Measurements from ENCODE around the gene PYGB. TPM values are rescaled to one million over a fixed set of nuclear protein-coding genes. Genes with fewer than 3 reads are reported as not detected.

Gene PYGB
- total RNA-seq, 1 donor from 2014 or later: 46.6 TPM

DNA sequence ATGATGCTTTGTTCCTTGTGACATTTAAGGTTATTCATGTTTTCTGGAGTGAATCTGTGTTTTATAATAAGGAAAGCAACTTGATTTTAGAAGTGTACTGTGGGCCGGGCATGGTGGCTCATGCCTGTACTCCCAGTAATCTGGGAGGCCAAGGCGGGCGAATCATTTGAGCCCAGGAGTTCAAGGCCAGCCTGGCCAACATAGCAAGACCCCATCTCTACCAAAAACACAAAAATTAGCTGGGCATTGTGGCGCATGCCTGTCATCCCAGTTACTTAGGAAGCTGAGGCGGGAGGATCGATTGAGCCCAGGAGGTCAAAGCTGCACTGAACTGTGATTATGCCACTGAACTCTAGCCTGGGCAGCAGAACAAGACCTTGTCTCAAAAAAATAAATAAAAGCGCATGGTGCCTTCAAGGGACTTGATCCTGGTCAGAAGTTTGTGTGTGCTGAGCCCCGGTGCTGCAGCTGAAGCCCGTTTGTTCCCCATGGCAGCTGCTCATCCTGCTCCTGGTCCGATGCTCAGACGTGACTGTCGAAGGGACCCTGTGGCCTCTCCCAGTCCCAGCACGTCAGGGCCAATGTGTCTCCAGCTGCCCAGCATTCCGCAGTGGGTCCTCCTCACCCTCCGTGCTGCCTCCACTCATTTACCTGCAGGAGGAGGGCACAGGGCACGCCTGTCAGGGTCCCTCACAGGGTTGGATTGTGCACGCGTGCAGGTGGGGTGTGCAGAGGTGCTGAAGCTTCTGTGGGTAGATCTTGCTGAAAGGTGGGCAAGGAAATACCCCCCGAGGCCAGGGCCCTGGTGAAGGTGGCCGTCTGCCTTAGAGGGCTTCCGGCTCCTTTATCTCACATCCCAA is 34.1 kb upstream of the PYGB start:
- H3K36me3 Mint-ChIP-seq: peaks cover 20% of the 10 kb centered on the region
- H3K4me3 Mint-ChIP-seq: no peak overlapping the region
- TF ChIP-seq CTCF (IDR thresholded peaks at IDR 0.05; ENCODE audit: unreplicated experiment): no peak
- no peaks in the 10 kb centered on the region for H3K9me3 Mint-ChIP-seq
- no peaks in the 10 kb centered on the region for H3K4me1 Mint-ChIP-seq
- no peaks in the 10 kb centered on the region for H3K27me3 Mint-ChIP-seq (ENCODE audit: low read depth)
- no peak overlapping the region for H3K27ac Mint-ChIP-seq
- no peak for DNase-seq (ENCODE audit: low spot score in 2 of 2, unreplicated experiment in 2 of 2)

- Mint-ChIP-seq H3K4me1 (no peaks in the 10 kb centered on the region), H3K4me3 (no peak overlapping the region), H3K9me3 (no peaks in the 10 kb centered on the region), H3K27ac (no peak overlapping the region), H3K36me3 (peaks cover 22% of the 10 kb centered on the region), H3K27me3 (ENCODE audit: low read depth) (no peaks in the 10 kb centered on the region)
- DNase-seq (ENCODE audit: low spot score in 2 of 2, unreplicated experiment in 2 of 2): no peak
- no peak for TF ChIP-seq CTCF (IDR thresholded peaks at IDR 0.05; ENCODE audit: unreplicated experiment)
Measured at GRCh38 chr20:25214426-25214790, 33.5 kb upstream of the PYGB start.

- Mint-ChIP-seq H3K36me3 (peaks cover 18% of the 10 kb centered on the region), H3K4me1 (no peaks in the 10 kb centered on the region), H3K27me3 (ENCODE audit: low read depth) (no peaks in the 10 kb centered on the region), H3K27ac (no peak overlapping the region), H3K4me3 (no peak overlapping the region), H3K9me3 (no peaks in the 10 kb centered on the region)
- no peak for TF ChIP-seq CTCF (IDR thresholded peaks at IDR 0.05; ENCODE audit: unreplicated experiment)
- no peak for DNase-seq (ENCODE audit: low spot score in 2 of 2, unreplicated experiment in 2 of 2)
Measured at GRCh38 chr20:25214819-25215218, 33.1 kb upstream of the PYGB start.

GRCh38 chr20:25215521-25215920 is 32.4 kb upstream of the PYGB start:
- Mint-ChIP-seq H3K27me3 (ENCODE audit: low read depth) (no peaks in the 10 kb centered on the region), H3K9me3 (no peaks in the 10 kb centered on the region), H3K4me3 (no peak overlapping the region), H3K36me3 (peaks cover 17% of the 10 kb centered on the region), H3K4me1 (no peaks in the 10 kb centered on the region), H3K27ac (no peak overlapping the region)
- no peak for TF ChIP-seq CTCF (IDR thresholded peaks at IDR 0.05; ENCODE audit: unreplicated experiment)
- DNase-seq (ENCODE audit: low spot score in 2 of 2, unreplicated experiment in 2 of 2): no peak

DNA sequence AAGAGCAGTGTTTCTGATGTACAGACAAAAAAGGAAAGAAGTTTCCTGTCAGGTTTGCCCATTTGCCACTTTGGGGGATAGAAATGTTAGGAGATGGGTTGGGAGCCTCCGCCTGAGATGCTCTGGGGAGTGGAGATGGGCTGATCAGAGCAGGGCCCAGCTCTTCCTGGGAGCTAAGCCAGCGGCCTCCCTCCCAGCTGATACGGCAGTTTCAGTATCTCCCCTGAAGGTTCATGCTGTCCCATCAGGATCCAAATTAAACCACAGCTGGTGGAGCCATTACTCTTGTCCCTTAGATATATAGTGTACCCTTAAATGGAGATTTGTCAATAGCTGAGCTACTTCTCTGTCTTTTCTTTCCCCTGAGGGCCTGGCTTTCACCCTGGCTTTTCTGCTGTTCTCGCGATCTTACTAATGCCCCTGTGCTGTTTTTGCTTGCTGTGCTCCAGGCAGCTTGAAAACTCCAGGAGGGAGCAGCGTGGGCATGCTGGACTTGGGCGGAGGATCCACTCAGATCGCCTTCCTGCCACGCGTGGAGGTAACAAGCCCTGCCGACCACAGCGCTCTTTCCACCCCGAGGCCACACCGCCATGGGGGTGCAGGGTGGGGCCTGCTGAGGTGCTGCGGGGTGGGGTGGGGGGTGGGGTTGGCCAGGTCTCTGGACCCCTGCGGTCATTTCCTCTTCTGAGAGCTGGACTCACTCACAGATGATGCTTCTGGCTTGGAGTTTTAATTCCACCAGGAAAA is 31.5 kb upstream of the PYGB start:
- no peak overlapping the region for H3K4me3 Mint-ChIP-seq
- TF ChIP-seq CTCF (IDR thresholded peaks at IDR 0.05; ENCODE audit: unreplicated experiment): no peak
- no peak overlapping the region for H3K27ac Mint-ChIP-seq
- H3K27me3 Mint-ChIP-seq (ENCODE audit: low read depth): no peaks in the 10 kb centered on the region
- H3K9me3 Mint-ChIP-seq: no peaks in the 10 kb centered on the region
- peaks cover 15% of the 10 kb centered on the region for H3K36me3 Mint-ChIP-seq
- DNase-seq (ENCODE audit: low spot score in 2 of 2, unreplicated experiment in 2 of 2): no peak
- H3K4me1 Mint-ChIP-seq: no peaks in the 10 kb centered on the region

Data from mesothelial cell of epicardium (in vitro differentiated cells).